H1 (cell line): ENCODE data around the gene LRRC25. TPM values are rescaled to one million over a fixed set of nuclear protein-coding genes. Genes with fewer than 3 reads are reported as not detected.

Experiments
- CTCF ChIA-PET: fragments of 300-600 bp; sonication (Branson Sonifier 250); formaldehyde crosslinking; loops from one replicate; lab custom pipeline; 2021; ENCODE audit not compliant: partially characterized antibody; lab: Charles Lee
- POLR2A ChIA-PET: fragments of 300-600 bp; sonication (Branson Sonifier 250); formaldehyde crosslinking; loops from one replicate; lab custom pipeline; 2021; ENCODE audit warnings: inconsistent platforms; ENCODE audit not compliant: partially characterized antibody; lab: Charles Lee
- DNase-seq, 2 experiments: peaks; one replicate each; pipeline versions ENCODE4 v3.0.0 to v3.0.0-alpha.2; 2010 to 2022; ENCODE audit warnings: low spot score in 2 of 2, low read depth in 1 of 2, mixed read lengths in 1 of 2
- FAIRE-seq: peaks from 2 replicates; lab custom pipeline; 2011; peaks lifted over from hg19 to GRCh38; lab: Jason Lieb, UNC
- H2AFZ ChIP-seq: 2 replicates; pipeline ENCODE4 v1.8.1; 2012; ENCODE audit warnings: low read length, inconsistent platforms
- H2AK5ac ChIP-seq: 2 replicates; pipeline ENCODE4 v1.6.1; 2013; ENCODE audit warnings: low read depth, low read length
- H2BK120ac ChIP-seq: replicated peaks from 2 replicates; pipeline ENCODE3; 2013; ENCODE audit warnings: low read depth, low read length, inconsistent platforms
- H2BK12ac ChIP-seq: 2 replicates; pipeline ENCODE4 v1.6.1; 2013; ENCODE audit warnings: low read depth, low read length
- H2BK15ac ChIP-seq: 2 replicates; pipeline ENCODE4 v1.6.1; 2013; ENCODE audit warnings: low read length
- H2BK20ac ChIP-seq: 2 replicates; pipeline ENCODE4 v1.6.1; 2013; ENCODE audit warnings: low read length
- H2BK5ac ChIP-seq: 2 replicates; pipeline ENCODE4 v1.6.1; 2013; ENCODE audit warnings: low read depth, low read length
- H3K14ac ChIP-seq: 2 replicates; pipeline ENCODE4 v1.6.1; 2013; ENCODE audit warnings: inconsistent platforms; ENCODE audit not compliant: insufficient read length
- H3K18ac ChIP-seq: 2 replicates; pipeline ENCODE4 v1.6.1; 2013; ENCODE audit warnings: low read length; ENCODE audit errors: extremely low read depth
- H3K23ac ChIP-seq: 2 replicates; pipeline ENCODE4 v1.6.1; 2013; ENCODE audit warnings: inconsistent platforms; ENCODE audit not compliant: insufficient read length
- H3K23me2 ChIP-seq: 2 replicates; pipeline ENCODE4 v1.6.1; 2013; ENCODE audit warnings: low read depth, low read length
- H3K27ac ChIP-seq: 2 replicates; pipeline ENCODE4 v1.6.1; 2011; ENCODE audit warnings: low read depth, low read length, inconsistent platforms
- H3K27me3 ChIP-seq, 4 experiments: replicated peaks in 1 of 4; 1 replicate in 1 of 4; 2 replicates in 3 of 4; pipeline versions ENCODE4 v1.6.1 to v1.8.1; 2011 to 2013; ENCODE audit warnings: low read length in 3 of 4, mild to moderate bottlenecking in 3 of 4, inconsistent platforms in 2 of 4, mixed read lengths in 2 of 4, moderate library complexity in 1 of 4; ENCODE audit not compliant: control insufficient read depth in 3 of 4, insufficient read depth in 3 of 4; ENCODE audit errors: extremely low read depth in 1 of 4
- H3K36me3 ChIP-seq, 4 experiments: 2 replicates each; pipeline versions ENCODE4 v1.6.1 to v1.8.1; 2011 to 2013; ENCODE audit warnings: mild to moderate bottlenecking in 4 of 4, low read length in 3 of 4, moderate library complexity in 2 of 4, control low read depth in 1 of 4, inconsistent platforms in 1 of 4; ENCODE audit not compliant: insufficient read depth in 4 of 4, control insufficient read depth in 2 of 4
- H3K4ac ChIP-seq: replicated peaks from 2 replicates; pipeline ENCODE3; 2013; ENCODE audit warnings: low read length, low read depth, mixed read lengths, inconsistent platforms; ENCODE audit not compliant: insufficient read length
- H3K4me1 ChIP-seq, 4 experiments: replicated peaks in 1 of 4; 1 replicate in 1 of 4; 2 replicates in 3 of 4; pipeline versions ENCODE4 v1.6.1 to v1.8.1; 2011 to 2013; ENCODE audit warnings: low read length in 3 of 4, inconsistent platforms in 2 of 4, mixed read lengths in 1 of 4; ENCODE audit not compliant: insufficient read depth in 4 of 4, control insufficient read depth in 3 of 4
- H3K4me2 ChIP-seq, 2 experiments: 2 replicates each; pipeline versions ENCODE4 v1.6.1 to v1.8.1; 2011 to 2013; ENCODE audit warnings: low read depth in 2 of 2, low read length in 2 of 2, control low read depth in 1 of 2, inconsistent platforms in 1 of 2, mild to moderate bottlenecking in 1 of 2; ENCODE audit not compliant: insufficient read depth in 1 of 2
- H3K4me3 ChIP-seq, 4 experiments: fragments of 200-600, 300-600 bp in 1 of 4; sonication (generic), shearing (Covaris generic), sonication (Bioruptor Twin) in 1 of 4; 2 replicates each; pipeline versions ENCODE4 v1.5.1 to v1.8.1; 2011 to 2016; ENCODE audit warnings: low read length in 4 of 4, low read depth in 3 of 4, control low read depth in 2 of 4, inconsistent platforms in 2 of 4, mild to moderate bottlenecking in 2 of 4, mixed read lengths in 1 of 4, moderate library complexity in 1 of 4; ENCODE audit not compliant: insufficient read depth in 2 of 4; ENCODE audit errors: extremely low read depth in 1 of 4
- H3K56ac ChIP-seq: replicated peaks from 2 replicates; pipeline ENCODE3; 2013; ENCODE audit warnings: low read depth, mild to moderate bottlenecking, mixed read lengths, low read length, inconsistent platforms; ENCODE audit not compliant: insufficient read length
- H3K79me1 ChIP-seq: 2 replicates; pipeline ENCODE4 v1.6.1; 2013; ENCODE audit warnings: low read depth, low read length, control low read depth
- H3K79me2 ChIP-seq, 2 experiments: 2 replicates each; pipeline versions ENCODE4 v1.6.1 to v1.8.1; 2012 to 2013; ENCODE audit warnings: low read length in 2 of 2, mild to moderate bottlenecking in 2 of 2, inconsistent platforms in 1 of 2; ENCODE audit not compliant: insufficient read depth in 2 of 2, control insufficient read depth in 1 of 2
- H3K9ac ChIP-seq, 4 experiments: replicated peaks in 1 of 4; 1 replicate in 1 of 4; 2 replicates in 3 of 4; pipeline versions ENCODE4 v1.6.1 to v1.8.1; 2011 to 2013; ENCODE audit warnings: low read depth in 3 of 4, low read length in 3 of 4, control low read depth in 2 of 4, mild to moderate bottlenecking in 2 of 4, moderate library complexity in 2 of 4, inconsistent platforms in 1 of 4; ENCODE audit errors: extremely low read depth in 1 of 4
- H3K9me3 ChIP-seq, 2 experiments: 2 replicates each; pipeline versions ENCODE4 v1.6.1 to v1.8.1; 2012 to 2013; ENCODE audit warnings: mild to moderate bottlenecking in 2 of 2, moderate library complexity in 2 of 2, control low read depth in 1 of 2, inconsistent platforms in 1 of 2, low read depth in 1 of 2, low read length in 1 of 2, mixed read lengths in 1 of 2; ENCODE audit not compliant: insufficient read depth in 2 of 2
- H4K20me1 ChIP-seq, 2 experiments: replicated peaks in 1 of 2; 2 replicates each; pipeline versions ENCODE3 to v1.8.1; 2011 to 2013; ENCODE audit warnings: inconsistent platforms in 2 of 2, low read length in 2 of 2, mild to moderate bottlenecking in 1 of 2; ENCODE audit not compliant: insufficient read depth in 2 of 2, control insufficient read depth in 1 of 2
- H4K5ac ChIP-seq: 2 replicates; pipeline ENCODE4 v1.6.1; 2013; ENCODE audit warnings: low read length, low read depth, mixed read lengths, inconsistent platforms; ENCODE audit not compliant: insufficient read length
- H4K8ac ChIP-seq: 2 replicates; pipeline ENCODE4 v1.8.0; 2013; ENCODE audit warnings: mild to moderate bottlenecking, moderate library complexity, low read length, inconsistent platforms; ENCODE audit not compliant: insufficient read depth; ENCODE audit errors: extremely low read depth
- H4K91ac ChIP-seq: replicated peaks from 2 replicates; pipeline ENCODE3; 2013; ENCODE audit warnings: low read length, mixed read lengths, inconsistent platforms; ENCODE audit not compliant: insufficient read length
- CEBPB ChIP-seq: IDR thresholded peaks from 2 replicates; pipeline ENCODE4 v1.6.1; 2012; ENCODE audit warnings: low read depth, low read length
- CTBP2 ChIP-seq: IDR thresholded peaks from 2 replicates; pipeline ENCODE4 v1.7.0; 2011; ENCODE audit warnings: borderline replicate concordance, mild to moderate bottlenecking, moderate library complexity, mixed read lengths, low read length; ENCODE audit not compliant: insufficient read depth, insufficient read length
- EZH2 ChIP-seq: fragments of 200-600 bp; sonication (generic); IDR thresholded peaks from 2 replicates; pipeline ENCODE4 v1.7.1; 2012; ENCODE audit warnings: low read depth, mild to moderate bottlenecking, moderate library complexity, low read length, inconsistent platforms; ENCODE audit not compliant: severe bottlenecking
- FOSL1 ChIP-seq: IDR thresholded peaks from 2 replicates; pipeline ENCODE4 v1.6.1; 2011; ENCODE audit warnings: mild to moderate bottlenecking, low read depth, low read length, moderate library complexity; ENCODE audit not compliant: insufficient read depth
- HDAC2 ChIP-seq, 2 experiments: fragments of 300-600 bp in 1 of 2; sonication (generic) in 1 of 2; IDR thresholded peaks; 2 replicates each; pipeline ENCODE4 v1.6.1; 2011 to 2012; ENCODE audit warnings: low read depth in 2 of 2, low read length in 2 of 2, mild to moderate bottlenecking in 2 of 2, moderate library complexity in 2 of 2, borderline replicate concordance in 1 of 2, inconsistent platforms in 1 of 2
- JUN ChIP-seq: IDR thresholded peaks from 2 replicates; pipeline ENCODE4 v1.6.1; 2011; ENCODE audit warnings: low read depth, mild to moderate bottlenecking, improper control_type of control experiment, low read length
- MAFK ChIP-seq: IDR thresholded peaks from 2 replicates; pipeline ENCODE4 v1.6.1; 2012; ENCODE audit warnings: low read depth, mild to moderate bottlenecking, improper control_type of control experiment, low read length
- NRF1 ChIP-seq: IDR thresholded peaks from 2 replicates; pipeline ENCODE4 v1.6.1; 2011; ENCODE audit warnings: mild to moderate bottlenecking, low read depth, low read length, improper control_type of control experiment
- POLR2AphosphoS5 ChIP-seq: IDR thresholded peaks from 2 replicates; pipeline ENCODE4 v1.6.1; 2011; ENCODE audit warnings: low read depth, low read length
- RBBP5 ChIP-seq: IDR thresholded peaks from 2 replicates; pipeline ENCODE4 v1.7.1; 2012; ENCODE audit warnings: low read depth, mild to moderate bottlenecking, inconsistent platforms, low read length, moderate library complexity, borderline replicate concordance
- WGBS, 2 experiments: shearing (Covaris generic) in 1 of 2; methylation state at CpG; one replicate each; pipeline versions ENCODE4 v1.1.6 to v1.1.7; 2013 to 2015; ENCODE audit warnings: low lambda C conversion rate in 2 of 2, mixed read lengths in 2 of 2, inconsistent platforms in 1 of 2, low coverage in 1 of 2, missing lambda C conversion rate in 1 of 2; ENCODE audit not compliant: insufficient replicate concordance in 2 of 2, insufficient coverage in 1 of 2, insufficient read length in 1 of 2; ENCODE audit errors: extremely low coverage in 1 of 2, missing lambda C conversion rate in 1 of 2; 5-methylcytosine and 5-hydroxymethylcytosine counted together
- polyA plus RNA-seq, 7 experiments: library from polyadenylated mRNA; depleted of rRNA in 3 of 7; stranded (reverse) in 5 of 7; unstranded in 2 of 7; fragments of >200 nt in 5 of 7; fragments of 200-250 nt in 2 of 7; gene quantifications; 1 replicate in 5 of 7; 2 replicates in 1 of 7; 4 replicates in 1 of 7; pipeline versions ENCODE4 v1.2.1 to v1.2.3, GENCODE V29; 2011 to 2013; ENCODE audit warnings: missing spikeins in 2 of 7, mixed read lengths in 2 of 7
- total RNA-seq: library from RNA; stranded (reverse); fragmentation: NEBNext Ultra II Directional; extraction: Animal tissue kit (Norgen Biotek cat#: 25700); gene quantifications from 2 replicates; pipeline ENCODE4 v1.2.1, GENCODE V29; 2021
- TF ChIP-seq, protein P1 (sequence below), 3 experiments: IDR thresholded peaks; 1 replicate in 2 of 3; 2 replicates in 1 of 3; pipeline versions ENCODE4 v1.5.1 to v1.6.1; 2011; ENCODE audit warnings: low read length in 3 of 3, mild to moderate bottlenecking in 3 of 3, inconsistent platforms in 2 of 3, low read depth in 1 of 3, moderate library complexity in 1 of 3; ENCODE audit not compliant: insufficient read depth in 1 of 3; ENCODE audit errors: control extremely low read depth in 1 of 3

LRRC25 gene
- total and polyA plus RNA-seq, 2 of the 8 experiments (the other 6 are each of a cell fraction or from before 2014, with no cell fraction given), result 0.20 to 0.41 TPM

- WGBS, 2 experiments, result 92% methylated on average over 11 of the region's 11 CpGs; no CpG with 5 or more reads in 1 of the 2 experiments
- Histone ChIP-seq H3K27me3 (no peaks in the 10 kb centered on the region), H4K91ac (no peak overlapping the region), H2AFZ (no peak overlapping the region), H3K23ac (no peak overlapping the region), H2BK20ac (no peak overlapping the region), H3K36me3 (peaks cover 0 to 10% (median 1%) of the 10 kb centered on the region in 4 experiments; a peak in 2 of 8 replicates), H3K4me1 (peaks cover 5 to 14% (median 8%) of the 10 kb centered on the region in 4 experiments), H3K79me2 (no peaks in the 10 kb centered on the region), H3K27ac (no peak overlapping the region; the same call in 1 of the 2 replicates), H4K8ac (no peak overlapping the region), H4K5ac (no peak overlapping the region), H3K9ac (no peak overlapping the region), H2BK120ac (no peak overlapping the region), H3K4ac (no peak overlapping the region), H2BK5ac (no peak overlapping the region), H3K9me3 (no peaks in the 10 kb centered on the region), H3K18ac (no peak overlapping the region), H3K79me1 (no peaks in the 10 kb centered on the region), H3K14ac (no peak overlapping the region), H4K20me1 (peaks cover 0 to 9% of the 10 kb centered on the region in 2 experiments), H3K4me3 (no peak overlapping the region), H3K4me2 (no peak overlapping the region), H2AK5ac (no peak overlapping the region), H3K23me2 (peaks cover 8% of the 10 kb centered on the region; the same call in 1 of the 2 replicates), H2BK12ac (no peak overlapping the region), H3K56ac (no peak overlapping the region), H2BK15ac (no peak overlapping the region)
- ChIA-PET POLR2A (interaction anchor here (1.0 kb wide), 1 partner anchor 127 kb away, joined by 3 read pairs; the partner anchor contains the start of gene UBA52), CTCF (interaction anchor here (1.0 to 13.5 kb wide), 7 partner anchors 10 to 76 kb away, joined by 3 to 143 read pairs (median 3); no protein-coding TSS in a partner anchor)
- no peak for DNase-seq
- no peak for TF ChIP-seq FOSL1
- TF ChIP-seq, protein P1, sequence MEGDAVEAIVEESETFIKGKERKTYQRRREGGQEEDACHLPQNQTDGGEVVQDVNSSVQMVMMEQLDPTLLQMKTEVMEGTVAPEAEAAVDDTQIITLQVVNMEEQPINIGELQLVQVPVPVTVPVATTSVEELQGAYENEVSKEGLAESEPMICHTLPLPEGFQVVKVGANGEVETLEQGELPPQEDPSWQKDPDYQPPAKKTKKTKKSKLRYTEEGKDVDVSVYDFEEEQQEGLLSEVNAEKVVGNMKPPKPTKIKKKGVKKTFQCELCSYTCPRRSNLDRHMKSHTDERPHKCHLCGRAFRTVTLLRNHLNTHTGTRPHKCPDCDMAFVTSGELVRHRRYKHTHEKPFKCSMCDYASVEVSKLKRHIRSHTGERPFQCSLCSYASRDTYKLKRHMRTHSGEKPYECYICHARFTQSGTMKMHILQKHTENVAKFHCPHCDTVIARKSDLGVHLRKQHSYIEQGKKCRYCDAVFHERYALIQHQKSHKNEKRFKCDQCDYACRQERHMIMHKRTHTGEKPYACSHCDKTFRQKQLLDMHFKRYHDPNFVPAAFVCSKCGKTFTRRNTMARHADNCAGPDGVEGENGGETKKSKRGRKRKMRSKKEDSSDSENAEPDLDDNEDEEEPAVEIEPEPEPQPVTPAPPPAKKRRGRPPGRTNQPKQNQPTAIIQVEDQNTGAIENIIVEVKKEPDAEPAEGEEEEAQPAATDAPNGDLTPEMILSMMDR (IDR thresholded peaks at IDR 0.05; ENCODE audit: control extremely low read depth in 1 of 3, insufficient read depth in 1 of 3, low read depth in 1 of 3, low read length in 3 of 3), result no peak
- no peak for TF ChIP-seq MAFK
- no peak for TF ChIP-seq JUN
- TF ChIP-seq NRF1, result no peak
- TF ChIP-seq POLR2AphosphoS5, result no peak
- TF ChIP-seq HDAC2 (IDR thresholded peaks at IDR 0.05; ENCODE audit: borderline replicate concordance in 1 of 2, low read depth in 2 of 2, low read length in 2 of 2), result no peak
- TF ChIP-seq EZH2, result no peak
- no peak for TF ChIP-seq RBBP5
- TF ChIP-seq CEBPB, result no peak
- TF ChIP-seq CTBP2, result no peak
- no peak for FAIRE-seq
These were observed 46.4 kb upstream of the LRRC25 start for GRCh38 chr19:18443831-18444230.
